ENCODE results near the gene ZCCHC2. TPM values are rescaled to one million over a fixed set of nuclear protein-coding genes. Genes with fewer than 3 reads are reported as not detected.

The ZCCHC2 gene
- total RNA-seq, 3 donors from 2014 or later, result 31.9 to 39.5 (median 35.7) TPM

- H3K36me3 Mint-ChIP-seq (ENCODE audit: insufficient read depth), result peaks cover 27% of the 10 kb centered on the region
- no peak overlapping the region for H3K4me3 Mint-ChIP-seq
- peaks cover 44% of the 10 kb centered on the region for H3K4me1 Mint-ChIP-seq (ENCODE audit: low read depth)
- DNase-seq (no peak), ATAC-seq (no peak)
- H3K9me3 Mint-ChIP-seq, result no peaks in the 10 kb centered on the region
- no peaks in the 10 kb centered on the region for H3K27me3 Mint-ChIP-seq (ENCODE audit: low read depth)
Observed at GRCh38 chr18:62538881-62539280, 16.1 kb downstream of the ZCCHC2 start.

DNA sequence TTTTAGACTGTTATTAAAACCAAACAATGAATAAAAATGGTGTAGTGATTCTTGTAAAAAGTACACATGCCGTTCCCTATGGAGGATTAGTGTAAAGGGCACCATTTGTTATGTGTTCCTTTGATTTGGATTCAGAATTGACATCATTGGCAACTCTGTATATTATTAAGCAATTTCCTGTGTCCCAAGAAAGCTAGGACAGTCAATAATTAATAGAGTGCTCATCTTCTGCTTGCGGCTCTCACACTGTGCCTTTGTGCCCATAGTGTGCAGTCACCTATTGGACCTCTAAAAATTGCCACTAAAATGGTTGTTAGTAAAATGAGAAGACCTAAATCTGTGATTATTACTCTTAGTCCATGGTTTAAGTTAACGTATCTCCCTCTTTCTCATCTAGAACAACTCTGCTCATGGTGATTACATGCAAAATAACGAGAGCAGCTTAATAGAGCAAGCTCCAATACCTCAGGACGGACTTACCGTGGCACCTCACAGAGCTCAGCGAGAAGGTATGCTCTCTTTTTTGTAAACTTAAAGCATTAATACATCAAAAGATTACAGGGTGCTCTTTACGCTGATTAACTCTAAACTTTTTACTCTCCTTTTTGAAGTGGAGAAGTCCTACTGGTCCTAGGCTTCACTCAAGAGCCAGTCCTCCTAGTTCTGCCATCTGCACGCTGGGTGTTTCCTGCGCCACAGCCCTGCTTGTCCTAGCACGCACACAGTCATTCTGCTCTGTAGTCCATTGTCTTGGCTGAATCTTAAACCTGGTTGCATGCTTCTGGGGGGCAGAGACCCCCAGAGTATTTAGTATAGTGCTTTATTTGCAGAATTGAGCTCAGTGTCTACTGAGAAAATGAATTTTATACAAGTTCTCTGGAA is 16.7 kb downstream of the ZCCHC2 start:
- ATAC-seq, result no peak
- peaks cover 38% of the 10 kb centered on the region for H3K4me1 Mint-ChIP-seq (ENCODE audit: low read depth)
- H3K27me3 Mint-ChIP-seq (ENCODE audit: low read depth), result no peaks in the 10 kb centered on the region
- H3K9me3 Mint-ChIP-seq, result no peaks in the 10 kb centered on the region
- H3K4me3 Mint-ChIP-seq, result no peak overlapping the region
- H3K36me3 Mint-ChIP-seq (ENCODE audit: insufficient read depth), result peaks cover 24% of the 10 kb centered on the region
- no peak for DNase-seq

GRCh38 chr18:62543021-62543420 is 20.2 kb downstream of the ZCCHC2 start:
- no peak for ATAC-seq
- no peak overlapping the region for H3K4me3 Mint-ChIP-seq
- no peaks in the 10 kb centered on the region for H3K9me3 Mint-ChIP-seq
- no peaks in the 10 kb centered on the region for H3K27me3 Mint-ChIP-seq (ENCODE audit: low read depth)
- H3K36me3 Mint-ChIP-seq (ENCODE audit: insufficient read depth), result peaks cover 37% of the 10 kb centered on the region
- peaks cover 12% of the 10 kb centered on the region for H3K4me1 Mint-ChIP-seq (ENCODE audit: low read depth)
- DNase-seq, result no peak

- Mint-ChIP-seq H3K4me1 (ENCODE audit: low read depth) (peaks cover 7% of the 10 kb centered on the region), H3K36me3 (ENCODE audit: insufficient read depth) (peaks cover 36% of the 10 kb centered on the region), H3K27me3 (ENCODE audit: low read depth) (no peaks in the 10 kb centered on the region), H3K9me3 (no peaks in the 10 kb centered on the region), H3K4me3 (no peak overlapping the region)
- DNase-seq (no peak), ATAC-seq (no peak)
Observed at GRCh38 chr18:62545098-62545497, 22.3 kb downstream of the ZCCHC2 start.

GRCh38 chr18:62549755-62550154 is 26.9 kb downstream of the ZCCHC2 start:
- no peak for DNase-seq
- Mint-ChIP-seq H3K4me1 (ENCODE audit: low read depth) (peaks cover 20% of the 10 kb centered on the region), H3K27me3 (ENCODE audit: low read depth) (no peaks in the 10 kb centered on the region), H3K9me3 (no peaks in the 10 kb centered on the region), H3K4me3 (no peak overlapping the region), H3K36me3 (ENCODE audit: insufficient read depth) (peaks cover 45% of the 10 kb centered on the region)
- ATAC-seq, result no peak

DNA sequence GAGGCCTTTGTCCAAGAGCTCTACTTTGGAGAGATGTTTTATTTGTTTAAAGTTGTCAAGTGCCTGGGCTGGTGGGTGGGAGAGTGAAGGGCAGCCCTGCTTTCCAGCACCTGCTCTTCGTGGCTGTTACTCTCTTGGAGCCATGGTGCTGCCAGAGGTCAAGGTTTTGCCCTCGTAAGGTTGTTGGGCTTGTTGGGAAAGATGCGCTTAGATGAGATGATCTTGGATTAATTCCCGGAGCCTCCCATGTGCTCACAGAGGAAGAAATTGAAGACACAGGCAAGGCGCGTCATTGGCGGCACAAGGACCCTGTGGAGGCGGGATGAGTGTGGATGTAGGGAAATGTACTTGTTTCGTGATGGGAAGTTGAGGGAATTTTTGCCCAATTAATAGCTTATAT is 27.9 kb downstream of the ZCCHC2 start:
- H3K27me3 Mint-ChIP-seq (ENCODE audit: low read depth), result no peaks in the 10 kb centered on the region
- H3K4me3 Mint-ChIP-seq, result no peak overlapping the region
- no peaks in the 10 kb centered on the region for H3K9me3 Mint-ChIP-seq
- H3K4me1 Mint-ChIP-seq (ENCODE audit: low read depth), result peaks cover 26% of the 10 kb centered on the region
- H3K36me3 Mint-ChIP-seq (ENCODE audit: insufficient read depth), result peaks cover 43% of the 10 kb centered on the region
- ATAC-seq, result no peak
- no peak for DNase-seq

DNA sequence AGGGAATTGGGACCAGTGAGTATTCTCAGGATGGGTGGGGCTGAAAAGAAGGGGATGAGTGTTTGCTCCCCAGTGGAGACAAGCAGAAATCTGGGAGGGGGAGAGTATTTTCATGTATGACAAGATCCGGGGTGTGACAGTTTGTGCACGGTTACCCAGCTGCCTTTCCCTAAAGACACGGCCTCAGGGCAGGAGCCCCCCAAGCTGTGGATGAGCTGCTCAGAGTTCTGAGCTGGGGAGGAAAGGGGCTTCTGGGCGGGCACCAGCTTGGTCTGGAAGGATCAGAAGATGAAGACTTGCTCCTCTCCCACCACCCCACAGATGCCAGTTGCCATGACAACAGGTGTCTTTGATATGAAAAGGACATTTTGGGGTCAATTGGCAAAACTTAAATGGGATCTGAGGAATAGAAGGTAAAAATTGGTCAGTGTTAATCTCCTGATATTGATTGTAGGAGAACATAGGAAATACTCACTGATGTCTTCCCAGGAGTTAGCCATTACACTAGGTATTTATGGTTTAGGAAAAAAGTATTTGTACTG is 29.2 kb downstream of the ZCCHC2 start:
- peaks cover 26% of the 10 kb centered on the region for H3K4me1 Mint-ChIP-seq (ENCODE audit: low read depth)
- H3K36me3 Mint-ChIP-seq (ENCODE audit: insufficient read depth), result peaks cover 47% of the 10 kb centered on the region
- no peak for ATAC-seq
- H3K9me3 Mint-ChIP-seq, result no peaks in the 10 kb centered on the region
- H3K27me3 Mint-ChIP-seq (ENCODE audit: low read depth), result no peaks in the 10 kb centered on the region
- DNase-seq, result no peak
- no peak overlapping the region for H3K4me3 Mint-ChIP-seq

DNA sequence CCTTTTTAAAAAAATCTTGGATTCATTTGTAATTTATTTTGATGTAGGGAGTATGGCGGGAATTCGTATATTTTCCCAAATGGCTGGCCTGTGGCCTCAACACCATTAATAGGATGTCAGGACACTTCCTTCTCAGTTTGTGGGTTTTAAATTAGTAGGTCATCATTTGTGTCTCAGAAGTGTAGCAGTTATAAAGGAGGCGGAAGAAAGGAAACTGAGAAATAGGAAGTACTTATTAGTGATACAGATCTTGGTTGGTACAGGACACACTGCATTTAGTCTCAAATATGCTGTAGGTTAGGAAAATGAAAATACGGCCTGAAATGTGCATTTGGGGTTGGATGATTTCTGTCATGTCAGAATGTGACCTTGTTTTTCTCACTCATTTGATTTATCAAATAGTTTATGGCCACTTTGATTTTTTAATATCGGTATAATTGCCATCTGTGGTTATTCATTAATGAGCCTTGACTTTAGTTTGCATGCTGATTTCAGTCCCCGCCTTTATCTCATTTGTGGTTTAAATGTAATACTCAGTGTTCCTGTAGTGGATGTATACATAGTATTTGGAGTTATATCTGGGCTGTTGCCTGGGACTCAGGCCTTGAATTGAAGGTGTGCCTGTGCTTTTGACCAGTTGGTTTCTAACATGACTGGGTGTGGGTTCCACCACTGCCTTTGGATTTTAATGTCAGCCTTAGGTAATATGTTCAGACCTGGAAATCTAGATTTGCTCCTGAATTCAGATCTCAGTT is 31.4 kb downstream of the ZCCHC2 start:
- H3K36me3 Mint-ChIP-seq (ENCODE audit: insufficient read depth), result peaks cover 60% of the 10 kb centered on the region
- no peak overlapping the region for H3K4me3 Mint-ChIP-seq
- no peaks in the 10 kb centered on the region for H3K27me3 Mint-ChIP-seq (ENCODE audit: low read depth)
- peaks cover 28% of the 10 kb centered on the region for H3K4me1 Mint-ChIP-seq (ENCODE audit: low read depth)
- no peak for ATAC-seq
- DNase-seq, result no peak
- no peaks in the 10 kb centered on the region for H3K9me3 Mint-ChIP-seq

GRCh38 chr18:62555135-62555534 is 32.3 kb downstream of the ZCCHC2 start:
- H3K9me3 Mint-ChIP-seq, result no peaks in the 10 kb centered on the region
- peaks cover 28% of the 10 kb centered on the region for H3K4me1 Mint-ChIP-seq (ENCODE audit: low read depth)
- no peak for DNase-seq
- no peaks in the 10 kb centered on the region for H3K27me3 Mint-ChIP-seq (ENCODE audit: low read depth)
- H3K36me3 Mint-ChIP-seq (ENCODE audit: insufficient read depth), result peaks cover 57% of the 10 kb centered on the region
- no peak overlapping the region for H3K4me3 Mint-ChIP-seq
- peak; percentile 66 to 83 for ATAC-seq

DNA sequence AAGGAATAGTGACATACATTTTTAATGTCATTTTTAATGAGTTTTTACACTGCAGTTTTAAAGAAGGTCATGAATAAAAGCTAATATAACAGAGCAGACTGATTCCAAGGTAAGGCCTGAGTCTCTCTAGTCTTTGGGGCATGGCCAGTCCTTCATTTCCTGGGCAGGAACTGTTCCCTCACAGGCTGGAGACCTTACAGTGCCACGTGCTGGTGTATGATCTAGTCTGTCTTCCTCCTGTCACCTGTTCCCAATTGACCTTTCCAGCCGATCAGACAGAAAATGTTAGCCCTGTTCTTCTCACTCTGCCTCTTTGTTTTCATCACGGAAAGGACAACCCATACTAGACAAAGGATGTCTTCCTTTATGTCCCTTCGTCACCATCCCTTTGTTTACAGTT is 33.6 kb downstream of the ZCCHC2 start:
- no peaks in the 10 kb centered on the region for H3K27me3 Mint-ChIP-seq (ENCODE audit: low read depth)
- DNase-seq (no peak), ATAC-seq (no peak)
- H3K4me3 Mint-ChIP-seq, result no peak overlapping the region
- no peaks in the 10 kb centered on the region for H3K9me3 Mint-ChIP-seq
- peaks cover 27% of the 10 kb centered on the region for H3K4me1 Mint-ChIP-seq (ENCODE audit: low read depth)
- H3K36me3 Mint-ChIP-seq (ENCODE audit: insufficient read depth), result peaks cover 55% of the 10 kb centered on the region

GRCh38 chr18:62558015-62558663 is 35.3 kb downstream of the ZCCHC2 start:
- no peak for ATAC-seq
- H3K4me3 Mint-ChIP-seq, result no peak overlapping the region
- no peaks in the 10 kb centered on the region for H3K9me3 Mint-ChIP-seq
- H3K27me3 Mint-ChIP-seq (ENCODE audit: low read depth), result no peaks in the 10 kb centered on the region
- no peak for DNase-seq
- H3K4me1 Mint-ChIP-seq (ENCODE audit: low read depth), result peaks cover 21% of the 10 kb centered on the region
- peaks cover 62% of the 10 kb centered on the region for H3K36me3 Mint-ChIP-seq (ENCODE audit: insufficient read depth)

- ATAC-seq, result no peak
- H3K4me3 Mint-ChIP-seq, result no peak overlapping the region
- no peaks in the 10 kb centered on the region for H3K27me3 Mint-ChIP-seq (ENCODE audit: low read depth)
- no peaks in the 10 kb centered on the region for H3K9me3 Mint-ChIP-seq
- no peaks in the 10 kb centered on the region for H3K4me1 Mint-ChIP-seq (ENCODE audit: low read depth)
- DNase-seq, result no peak
- H3K36me3 Mint-ChIP-seq (ENCODE audit: insufficient read depth), result peaks cover 62% of the 10 kb centered on the region
Observed at GRCh38 chr18:62564044-62564443, 41.2 kb downstream of the ZCCHC2 start.

GRCh38 chr18:62566199-62566598 is 43.4 kb downstream of the ZCCHC2 start:
- H3K36me3 Mint-ChIP-seq (ENCODE audit: insufficient read depth), result peaks cover 65% of the 10 kb centered on the region
- H3K4me3 Mint-ChIP-seq, result no peak overlapping the region
- no peaks in the 10 kb centered on the region for H3K27me3 Mint-ChIP-seq (ENCODE audit: low read depth)
- H3K4me1 Mint-ChIP-seq (ENCODE audit: low read depth), result peaks cover 3% of the 10 kb centered on the region
- no peaks in the 10 kb centered on the region for H3K9me3 Mint-ChIP-seq
- no peak for DNase-seq
- ATAC-seq, result no peak

DNA sequence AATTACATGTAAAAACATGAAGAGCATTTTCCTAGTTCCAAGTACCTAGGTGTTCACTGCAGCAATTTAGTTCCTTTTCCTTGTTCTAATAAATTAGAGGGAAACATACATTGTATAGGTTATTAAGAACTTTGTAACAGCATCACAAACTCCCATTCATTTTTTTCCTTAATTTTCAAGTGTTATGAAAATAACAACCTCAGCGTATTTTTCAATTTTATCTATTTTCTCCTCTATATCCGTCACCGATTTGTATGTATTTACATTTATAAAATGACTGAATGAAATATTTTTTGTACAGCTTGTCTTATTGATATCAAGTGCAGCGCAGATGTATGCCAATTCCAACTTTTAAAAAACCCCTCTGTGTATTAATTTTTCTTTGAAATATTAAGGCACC is 44.0 kb downstream of the ZCCHC2 start:
- ATAC-seq (no peak), DNase-seq (no peak)
- Mint-ChIP-seq H3K36me3 (ENCODE audit: insufficient read depth) (peaks cover 58% of the 10 kb centered on the region), H3K4me3 (no peak overlapping the region), H3K9me3 (no peaks in the 10 kb centered on the region), H3K4me1 (ENCODE audit: low read depth) (peaks cover 7% of the 10 kb centered on the region), H3K27me3 (ENCODE audit: low read depth) (no peaks in the 10 kb centered on the region)

All from activated T-cell treated with anti-CD3 and anti-CD28 coated beads, Interleukin-2, amount 50 U/mL, for 4 hours (primary cell).